Measurements from ENCODE around the gene ADGRG7.

DNA sequence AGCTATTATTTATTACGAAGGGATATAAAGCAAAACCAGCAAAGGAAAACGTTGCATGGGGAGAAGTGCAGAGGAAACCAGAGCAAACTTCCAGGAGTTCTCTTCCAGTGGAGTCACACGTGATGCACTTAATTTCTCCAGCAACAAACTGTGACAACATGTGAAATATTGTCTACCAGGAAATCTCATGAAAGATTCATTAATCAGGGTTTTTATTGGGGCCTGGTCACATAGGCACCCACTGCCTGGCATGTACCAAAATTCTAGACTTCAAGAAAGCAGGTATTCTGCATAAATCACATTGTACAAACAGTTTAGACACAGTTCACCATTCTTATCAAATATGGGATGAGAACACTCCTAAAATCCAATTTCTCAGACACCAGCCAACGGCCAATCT lies 94.5 kb downstream of the ADGRG7 start:
- TF ChIP-seq, protein P1, sequence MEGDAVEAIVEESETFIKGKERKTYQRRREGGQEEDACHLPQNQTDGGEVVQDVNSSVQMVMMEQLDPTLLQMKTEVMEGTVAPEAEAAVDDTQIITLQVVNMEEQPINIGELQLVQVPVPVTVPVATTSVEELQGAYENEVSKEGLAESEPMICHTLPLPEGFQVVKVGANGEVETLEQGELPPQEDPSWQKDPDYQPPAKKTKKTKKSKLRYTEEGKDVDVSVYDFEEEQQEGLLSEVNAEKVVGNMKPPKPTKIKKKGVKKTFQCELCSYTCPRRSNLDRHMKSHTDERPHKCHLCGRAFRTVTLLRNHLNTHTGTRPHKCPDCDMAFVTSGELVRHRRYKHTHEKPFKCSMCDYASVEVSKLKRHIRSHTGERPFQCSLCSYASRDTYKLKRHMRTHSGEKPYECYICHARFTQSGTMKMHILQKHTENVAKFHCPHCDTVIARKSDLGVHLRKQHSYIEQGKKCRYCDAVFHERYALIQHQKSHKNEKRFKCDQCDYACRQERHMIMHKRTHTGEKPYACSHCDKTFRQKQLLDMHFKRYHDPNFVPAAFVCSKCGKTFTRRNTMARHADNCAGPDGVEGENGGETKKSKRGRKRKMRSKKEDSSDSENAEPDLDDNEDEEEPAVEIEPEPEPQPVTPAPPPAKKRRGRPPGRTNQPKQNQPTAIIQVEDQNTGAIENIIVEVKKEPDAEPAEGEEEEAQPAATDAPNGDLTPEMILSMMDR (IDR thresholded peaks at IDR 0.05; ENCODE audit: low read length): no peak
- TF ChIP-seq EZH2 (optimal IDR thresholded peaks at IDR 0.05; ENCODE audit: low read depth, low read length): no peak

Measured in MM.1S (cell line).